Parathyroid adenoma (tissue), 2 donors: ENCODE measurements around the gene UNC5C.

ENCODE experiments used
- H2AFZ ChIP-seq: fragments of 300-600 bp; sonication (generic); one replicate; pipeline ENCODE4 v1.7.0; 2017; ENCODE audit warnings: antibody characterized with exemption, mild to moderate bottlenecking
- H3K27ac ChIP-seq: fragments of 300-600 bp; sonication (generic); one replicate; pipeline ENCODE4 v1.7.0; 2017
- H3K27me3 ChIP-seq: fragments of 300-600 bp; sonication (generic); one replicate; pipeline ENCODE4 v1.7.0; 2017; ENCODE audit warnings: low read length; ENCODE audit not compliant: control insufficient read depth, insufficient read depth
- H3K36me3 ChIP-seq: fragments of 300-600 bp; sonication (generic); one replicate; pipeline ENCODE4 v1.7.0; 2017; ENCODE audit warnings: low read length; ENCODE audit not compliant: control insufficient read depth, insufficient read depth
- H3K4me1 ChIP-seq: fragments of 300-600 bp; sonication (generic); one replicate; pipeline ENCODE4 v1.7.0; 2017; ENCODE audit warnings: control low read depth
- H3K4me2 ChIP-seq: fragments of 300-600 bp; sonication (generic); one replicate; pipeline ENCODE4 v1.7.0; 2017; ENCODE audit warnings: low read length
- H3K4me3 ChIP-seq: fragments of 300-600 bp; sonication (generic); one replicate; pipeline ENCODE4 v1.7.0; 2017; ENCODE audit warnings: low read depth, low read length
- H3K79me2 ChIP-seq: fragments of 300-600 bp; sonication (generic); one replicate; pipeline ENCODE4 v1.7.0; 2017; ENCODE audit warnings: control low read depth
- H3K9ac ChIP-seq: fragments of 300-600 bp; sonication (generic); one replicate; pipeline ENCODE4 v1.7.0; 2017; ENCODE audit warnings: mild to moderate bottlenecking
- H3K9me3 ChIP-seq: fragments of 300-600 bp; sonication (generic); one replicate; pipeline ENCODE4 v1.7.0; 2017; ENCODE audit warnings: low read length; ENCODE audit not compliant: control insufficient read depth
- TF ChIP-seq, protein P1 (sequence below): fragments of 300-600 bp; sonication (generic); IDR thresholded peaks from one replicate; pipeline ENCODE4 v1.7.0; 2017; ENCODE audit warnings: antibody characterized with exemption, mild to moderate bottlenecking
- donor health status: primary hyperparathyroidism.

The UNC5C gene

DNA sequence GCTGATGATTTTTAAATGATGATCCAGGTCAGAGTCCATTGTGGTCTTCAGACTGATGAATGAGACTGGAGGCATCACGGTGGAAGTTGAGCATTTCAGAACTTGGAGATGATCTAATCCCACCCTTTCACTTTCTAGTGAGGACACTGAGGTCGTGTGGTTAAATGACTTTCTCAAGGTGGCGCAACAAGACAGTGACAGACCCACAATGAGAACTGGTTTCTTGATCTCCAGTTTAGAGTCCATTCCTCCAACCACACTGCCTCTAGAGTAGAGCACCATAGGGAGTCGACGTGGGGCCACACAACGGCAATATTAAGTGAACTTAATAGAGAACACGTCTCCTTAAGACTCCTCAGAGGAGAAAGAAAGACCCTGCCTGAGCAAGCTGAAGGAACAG is 381.0 kb downstream of the UNC5C start:
- TF ChIP-seq, protein P1, sequence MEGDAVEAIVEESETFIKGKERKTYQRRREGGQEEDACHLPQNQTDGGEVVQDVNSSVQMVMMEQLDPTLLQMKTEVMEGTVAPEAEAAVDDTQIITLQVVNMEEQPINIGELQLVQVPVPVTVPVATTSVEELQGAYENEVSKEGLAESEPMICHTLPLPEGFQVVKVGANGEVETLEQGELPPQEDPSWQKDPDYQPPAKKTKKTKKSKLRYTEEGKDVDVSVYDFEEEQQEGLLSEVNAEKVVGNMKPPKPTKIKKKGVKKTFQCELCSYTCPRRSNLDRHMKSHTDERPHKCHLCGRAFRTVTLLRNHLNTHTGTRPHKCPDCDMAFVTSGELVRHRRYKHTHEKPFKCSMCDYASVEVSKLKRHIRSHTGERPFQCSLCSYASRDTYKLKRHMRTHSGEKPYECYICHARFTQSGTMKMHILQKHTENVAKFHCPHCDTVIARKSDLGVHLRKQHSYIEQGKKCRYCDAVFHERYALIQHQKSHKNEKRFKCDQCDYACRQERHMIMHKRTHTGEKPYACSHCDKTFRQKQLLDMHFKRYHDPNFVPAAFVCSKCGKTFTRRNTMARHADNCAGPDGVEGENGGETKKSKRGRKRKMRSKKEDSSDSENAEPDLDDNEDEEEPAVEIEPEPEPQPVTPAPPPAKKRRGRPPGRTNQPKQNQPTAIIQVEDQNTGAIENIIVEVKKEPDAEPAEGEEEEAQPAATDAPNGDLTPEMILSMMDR: no peak
- Histone ChIP-seq H3K4me1 (no peaks in the 10 kb centered on the region), H3K4me3 (no peak overlapping the region), H3K27me3 (no peaks in the 10 kb centered on the region), H3K27ac (no peak overlapping the region), H3K9ac (no peak overlapping the region), H3K36me3 (no peaks in the 10 kb centered on the region), H3K4me2 (no peak overlapping the region), H3K9me3 (no peaks in the 10 kb centered on the region), H3K79me2 (no peaks in the 10 kb centered on the region), H2AFZ (no peak overlapping the region)

- H3K4me2 ChIP-seq: no peak overlapping the region
- no peak overlapping the region for H3K9ac ChIP-seq
- no peak overlapping the region for H3K27ac ChIP-seq
- TF ChIP-seq, protein P1: peak; percentile 34
- no peaks in the 10 kb centered on the region for H3K4me1 ChIP-seq
- H2AFZ ChIP-seq: no peak overlapping the region
- H3K9me3 ChIP-seq: no peaks in the 10 kb centered on the region
- H3K79me2 ChIP-seq: no peaks in the 10 kb centered on the region
- H3K36me3 ChIP-seq: no peaks in the 10 kb centered on the region
- no peaks in the 10 kb centered on the region for H3K27me3 ChIP-seq
- no peak overlapping the region for H3K4me3 ChIP-seq
Measured at GRCh38 chr4:95165926-95166524, 382.7 kb downstream of the UNC5C start.

DNA sequence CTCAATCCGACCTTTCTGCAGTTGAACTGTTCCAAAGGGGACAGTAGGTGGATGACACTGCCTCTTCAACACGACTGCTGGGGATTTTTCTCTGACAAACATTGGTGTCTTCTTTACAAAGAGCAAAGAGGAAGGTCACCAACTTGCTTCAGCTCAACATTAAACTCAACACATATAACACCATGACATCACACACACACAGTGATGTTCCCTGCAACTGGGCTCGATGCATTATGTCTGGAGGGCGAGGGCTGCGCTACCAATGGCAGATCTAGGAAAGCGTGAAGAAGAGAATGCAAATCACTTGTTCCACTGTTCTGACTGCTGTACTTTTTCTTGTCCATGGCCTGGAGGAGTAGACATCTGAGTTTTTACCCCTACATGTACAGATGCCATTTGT is 385.9 kb downstream of the UNC5C start:
- no peaks in the 10 kb centered on the region for H3K36me3 ChIP-seq
- H3K4me2 ChIP-seq: no peak overlapping the region
- no peaks in the 10 kb centered on the region for H3K79me2 ChIP-seq
- no peaks in the 10 kb centered on the region for H3K9me3 ChIP-seq
- TF ChIP-seq, protein P1: no peak
- H3K27me3 ChIP-seq: no peaks in the 10 kb centered on the region
- no peak overlapping the region for H3K4me3 ChIP-seq
- H3K27ac ChIP-seq: no peak overlapping the region
- no peak overlapping the region for H3K9ac ChIP-seq
- no peaks in the 10 kb centered on the region for H3K4me1 ChIP-seq
- H2AFZ ChIP-seq: no peak overlapping the region

DNA sequence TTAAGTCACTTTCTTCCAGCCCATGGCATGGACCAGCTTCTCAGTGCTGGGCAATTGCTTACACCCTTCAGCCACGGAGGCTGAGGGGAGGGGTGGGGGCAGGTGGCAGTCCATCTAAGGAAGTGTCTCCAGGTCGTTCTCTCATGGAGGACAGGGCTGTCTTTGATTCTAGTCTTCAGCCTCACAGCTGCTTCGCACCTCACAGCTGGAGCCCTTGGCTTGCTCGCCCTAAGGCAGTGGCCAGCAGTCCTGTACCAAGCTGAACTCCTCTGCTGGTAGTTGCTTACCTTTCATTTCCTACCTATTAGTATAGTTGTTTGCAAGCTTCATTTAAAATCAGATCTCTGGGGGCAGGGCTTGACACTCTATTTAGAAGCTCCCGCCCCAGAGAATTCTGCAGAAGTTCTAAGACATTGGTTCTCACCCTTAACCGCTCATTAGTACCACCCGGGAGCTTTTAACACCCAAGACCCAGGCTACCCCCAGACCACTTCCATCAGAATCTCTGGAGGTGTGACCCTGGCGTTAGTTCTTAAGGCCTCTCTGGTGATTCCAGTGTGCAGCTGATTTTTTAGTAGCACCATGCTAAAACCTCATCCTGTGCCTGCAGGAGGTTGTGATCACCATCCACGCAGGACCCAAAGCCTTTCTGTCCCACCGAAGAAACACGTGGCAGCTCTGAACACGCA is 386.8 kb downstream of the UNC5C start:
- no peaks in the 10 kb centered on the region for H3K79me2 ChIP-seq
- H3K36me3 ChIP-seq: no peaks in the 10 kb centered on the region
- no peaks in the 10 kb centered on the region for H3K9me3 ChIP-seq
- H3K4me1 ChIP-seq: no peaks in the 10 kb centered on the region
- no peak overlapping the region for H3K4me2 ChIP-seq
- H3K27ac ChIP-seq: no peak overlapping the region
- no peak overlapping the region for H3K4me3 ChIP-seq
- TF ChIP-seq, protein P1: no peak
- H3K27me3 ChIP-seq: no peaks in the 10 kb centered on the region
- no peak overlapping the region for H3K9ac ChIP-seq
- H2AFZ ChIP-seq: no peak overlapping the region

GRCh38 chr4:95159384-95159783 is 389.4 kb downstream of the UNC5C start:
- H3K9ac ChIP-seq: no peak overlapping the region
- H3K27ac ChIP-seq: no peak overlapping the region
- H3K27me3 ChIP-seq: no peaks in the 10 kb centered on the region
- H3K4me1 ChIP-seq: no peaks in the 10 kb centered on the region
- H3K9me3 ChIP-seq: no peaks in the 10 kb centered on the region
- no peak overlapping the region for H3K4me3 ChIP-seq
- H3K79me2 ChIP-seq: no peaks in the 10 kb centered on the region
- no peak overlapping the region for H2AFZ ChIP-seq
- H3K36me3 ChIP-seq: no peaks in the 10 kb centered on the region
- H3K4me2 ChIP-seq: no peak overlapping the region
- TF ChIP-seq, protein P1: no peak
